ENCODE data around the gene GPR183. TPM values are rescaled to one million over a fixed set of nuclear protein-coding genes. Genes with fewer than 3 reads are reported as not detected.
"Not testable (repeated sequence)": the region's sequence is repeated elsewhere in the genome, so short reads cannot be mapped to it uniquely, and the experiment has no call there.

Gene GPR183
- polyA plus RNA-seq, 10 donors: 1.3 to 6.7 (median 2.5) TPM

DNA sequence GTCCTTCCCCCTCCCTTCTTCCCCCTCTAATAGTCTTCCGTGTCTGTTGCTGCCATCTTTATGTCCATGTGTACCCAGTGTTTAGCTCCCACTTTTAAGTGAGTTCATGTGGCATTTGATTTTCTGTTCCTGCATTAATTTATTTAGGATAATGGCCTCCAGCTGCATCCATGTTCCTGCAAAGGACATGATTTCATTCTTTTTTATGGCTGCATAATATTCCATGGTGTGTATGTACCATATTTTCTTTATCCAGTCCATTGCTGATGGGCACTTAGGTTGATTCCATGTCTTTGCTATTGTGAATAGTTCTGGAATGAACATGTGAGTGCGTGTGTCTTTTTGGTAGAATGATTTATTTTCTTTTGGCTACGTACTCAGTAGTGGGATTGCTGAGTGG is 58.0 kb downstream of the GPR183 start:
- not testable (repeated sequence) for DNase-seq

GRCh38 chr13:99246100-99246499 is 61.1 kb downstream of the GPR183 start:
- no peak for DNase-seq

Other genes starting within 250 kb of the GPR183 start
- 10 to 100 TPM; 70.5 to 93.7 (median 80.4) TPM for gene UBAC2, start 106.5 kb downstream of the GPR183 start, polyA plus RNA-seq (ENCODE audit: insufficient read length in 10 of 10)
- under 1 TPM in 7 of 10 donors, not detected in 3; 0.08 to 0.79 (median 0.14) TPM for gene GPR18, start 49.0 kb downstream of the GPR183 start, polyA plus RNA-seq (ENCODE audit: insufficient read length in 10 of 10)
- gene TM9SF2, start 194.1 kb upstream of the GPR183 start, polyA plus RNA-seq (ENCODE audit: insufficient read length in 10 of 10): 10 to 100 TPM; 77.8 to 96.7 (median 84.9) TPM

Data from muscle of back (tissue), 11 donors.